Endodermal cell (in vitro differentiated cells): Measurements from ENCODE around the gene LMTK3. TPM values are rescaled to one million over a fixed set of nuclear protein-coding genes. Genes with fewer than 3 reads are reported as not detected.

ENCODE experiments used
- DNase-seq: peaks from one replicate; pipeline ENCODE4 v3.0.0-alpha.2; 2017
- H3K27ac ChIP-seq: 2 replicates; pipeline ENCODE4 v1.5.1; 2013; ENCODE audit warnings: mild to moderate bottlenecking, low read depth, low read length, moderate library complexity
- H3K27me3 ChIP-seq: 2 replicates; pipeline ENCODE4 v1.6.1; 2013; ENCODE audit warnings: mild to moderate bottlenecking, low read length, moderate library complexity; ENCODE audit not compliant: insufficient read depth, control insufficient read depth, poor library complexity, severe bottlenecking
- H3K36me3 ChIP-seq: 2 replicates; pipeline ENCODE4 v1.7.0; 2013; ENCODE audit warnings: mild to moderate bottlenecking, low read length, moderate library complexity; ENCODE audit not compliant: control insufficient read depth, insufficient read depth
- H3K4me1 ChIP-seq: one replicate; pipeline ENCODE4 v1.7.0; 2013; ENCODE audit warnings: low read length; ENCODE audit not compliant: control insufficient read depth, insufficient read depth
- H3K4me3 ChIP-seq: 2 replicates; pipeline ENCODE4 v1.5.1; 2013; ENCODE audit warnings: mild to moderate bottlenecking, low read length, moderate library complexity
- H3K9ac ChIP-seq: 2 replicates; pipeline ENCODE4 v1.6.1; 2013; ENCODE audit warnings: mild to moderate bottlenecking, low read length, moderate library complexity; ENCODE audit not compliant: poor library complexity, severe bottlenecking; ENCODE audit errors: extremely low read depth
- H3K9me3 ChIP-seq: 2 replicates; pipeline ENCODE4 v1.6.1; 2013; ENCODE audit warnings: mild to moderate bottlenecking, low read length, moderate library complexity; ENCODE audit not compliant: control insufficient read depth
- H3K27ac Mint-ChIP-seq: 2 replicates; pipeline ENCODE4 v1.8.0; 2020; ENCODE audit warnings: mixed read lengths
- H3K27me3 Mint-ChIP-seq: 2 replicates; pipeline ENCODE4 v1.8.0; 2021; ENCODE audit warnings: mild to moderate bottlenecking, mixed read lengths; ENCODE audit not compliant: insufficient read depth
- H3K36me3 Mint-ChIP-seq: 2 replicates; pipeline ENCODE4 v1.8.0; 2020; ENCODE audit warnings: low read depth, mixed read lengths
- H3K4me1 Mint-ChIP-seq: 2 replicates; pipeline ENCODE4 v1.8.0; 2020; ENCODE audit warnings: mixed read lengths
- H3K4me3 Mint-ChIP-seq: 2 replicates; pipeline ENCODE4 v1.8.0; 2020; ENCODE audit warnings: mild to moderate bottlenecking, moderate library complexity, mixed read lengths
- H3K9me3 Mint-ChIP-seq: 2 replicates; pipeline ENCODE4 v1.8.0; 2020; ENCODE audit warnings: mild to moderate bottlenecking, mixed read lengths
- CTCF ChIP-seq: fragments of 200-600 bp; sonication (generic); conservative IDR thresholded peaks from 2 replicates; pipeline ENCODE4 v1.5.0; 2021; ENCODE audit warnings: antibody characterized with exemption, mild to moderate bottlenecking
- WGBS, 2 experiments: methylation state at CpG; one replicate each; pipeline versions ENCODE4 v1.1.5 to v1.1.7; 2013; ENCODE audit warnings: missing lambda C conversion rate in 2 of 2, mixed read lengths in 1 of 2; ENCODE audit not compliant: insufficient coverage in 1 of 2, insufficient read length in 1 of 2; 5-methylcytosine and 5-hydroxymethylcytosine counted together
- total RNA-seq, 2 donors: library from RNA; stranded (reverse); fragmentation: NEBNext Ultra II Directional in 1 of 2; extraction: Animal tissue kit (Norgen Biotek cat#: 25700) in 1 of 2; gene quantifications; 2 replicates in 1 of 2; 3 replicates in 1 of 2; pipeline ENCODE4 v1.2.1, GENCODE V29; 2021

The LMTK3 gene
- total RNA-seq, 2 donors from 2014 or later, result 11.1 to 14.5 TPM

GRCh38 chr19:48455908-48456562 is 55.6 kb downstream of the LMTK3 start:
- Mint-ChIP-seq H3K4me3 (no peak overlapping the region), H3K9me3 (no peaks in the 10 kb centered on the region), H3K27ac (no peak overlapping the region), H3K4me1 (no peaks in the 10 kb centered on the region), H3K36me3 (peaks cover 41% of the 10 kb centered on the region), H3K27me3 (no peaks in the 10 kb centered on the region)
- peaks cover 45% of the 10 kb centered on the region for H3K36me3 ChIP-seq
- no peak overlapping the region for H3K4me3 ChIP-seq
- H3K9me3 ChIP-seq, result no peaks in the 10 kb centered on the region
- H3K27ac ChIP-seq, result no peak overlapping the region
- no peaks in the 10 kb centered on the region for H3K4me1 ChIP-seq
- TF ChIP-seq CTCF, result no peak
- no peak for DNase-seq
- H3K9ac ChIP-seq, result no peak overlapping the region
- H3K27me3 ChIP-seq, result no peaks in the 10 kb centered on the region
- 95 to 97% methylated on average over 5 to 11 of the region's 11 CpGs for WGBS, 2 experiments

- H3K4me3 Mint-ChIP-seq, result no peak within 1 kb of the TSS
- H3K9me3 Mint-ChIP-seq, result no peaks in the 10 kb centered on the region
- H3K4me3 ChIP-seq, result no peak within 1 kb of the TSS
- TF ChIP-seq CTCF, result no peak
- no peaks in the 10 kb centered on the region for H3K4me1 Mint-ChIP-seq
- H3K4me1 ChIP-seq, result no peaks in the 10 kb centered on the region
- H3K27ac Mint-ChIP-seq, result peak within 1 kb of the TSS; percentile 64
- H3K36me3 Mint-ChIP-seq, result peaks cover 46% of the 10 kb centered on the region
- H3K9ac ChIP-seq, result no peak within 1 kb of the TSS
- H3K27me3 Mint-ChIP-seq, result no peaks in the 10 kb centered on the region
- no peak within 1 kb of the TSS for H3K27ac ChIP-seq
- no peaks in the 10 kb centered on the region for H3K27me3 ChIP-seq
- H3K36me3 ChIP-seq, result peaks cover 48% of the 10 kb centered on the region
- WGBS, 2 experiments, result 93 to 98% methylated on average over 11 to 16 of the region's 16 CpGs
- peak; percentile 35 for DNase-seq
- no peaks in the 10 kb centered on the region for H3K9me3 ChIP-seq
These were observed 56.3 kb downstream of the LMTK3 start, which contains the start of gene KCNJ14 for GRCh38 chr19:48455171-48455907. Gene KCNJ14 (plus strand): TSS chr19:48455574. CDS start chr19:48461725, 6,151 bp downstream.

- Histone ChIP-seq H3K36me3 (peaks cover 58% of the 10 kb centered on the region), H3K4me1 (no peaks in the 10 kb centered on the region), H3K27me3 (no peaks in the 10 kb centered on the region), H3K27ac (no peak overlapping the region), H3K4me3 (no peak overlapping the region), H3K9ac (no peak overlapping the region), H3K9me3 (no peaks in the 10 kb centered on the region)
- H3K27me3 Mint-ChIP-seq, result no peaks in the 10 kb centered on the region
- no peaks in the 10 kb centered on the region for H3K4me1 Mint-ChIP-seq
- DNase-seq, result no peak
- peaks cover 49% of the 10 kb centered on the region for H3K36me3 Mint-ChIP-seq
- no peak overlapping the region for H3K27ac Mint-ChIP-seq
- no peak overlapping the region for H3K4me3 Mint-ChIP-seq
- 91 to 94% methylated on average over 15 to 22 of the region's 22 CpGs for WGBS, 2 experiments
- H3K9me3 Mint-ChIP-seq, result no peaks in the 10 kb centered on the region
- no peak for TF ChIP-seq CTCF
These were observed 57.4 kb downstream of the LMTK3 start for GRCh38 chr19:48454150-48454730.
